BJ (cell line): ENCODE data around the gene CHI3L2. TPM values are rescaled to one million over a fixed set of nuclear protein-coding genes. Genes with fewer than 3 reads are reported as not detected.

Experiments used
- CTCF ChIA-PET: fragments of 350-600 bp; formaldehyde crosslinking; extraction: SDS; loops from one replicate; lab custom pipeline; 2021; ENCODE audit warnings: antibody characterized with exemption, inconsistent platforms; lab: Yijun Ruan, JAX
- POLR2A ChIA-PET: fragments of 300-600 bp; sonication (Branson Sonifier 250); formaldehyde crosslinking; extraction: SDS; loops from one replicate; lab custom pipeline; 2021; ENCODE audit warnings: antibody characterized with exemption; lab: Charles Lee
- DNase-seq: peaks from one replicate; pipeline ENCODE4 v3.0.0-alpha.2; 2011; ENCODE audit warnings: low read depth
- H3K27me3 ChIP-seq: 2 replicates; pipeline ENCODE4 v1.6.0; 2011; ENCODE audit warnings: low read length; ENCODE audit not compliant: control insufficient read depth, insufficient read depth
- H3K36me3 ChIP-seq: 2 replicates; pipeline ENCODE4 v1.5.1; 2011; ENCODE audit warnings: low read length; ENCODE audit not compliant: control insufficient read depth, insufficient read depth
- H3K4me3 ChIP-seq: 2 replicates; pipeline ENCODE4 v1.5.1; 2011; ENCODE audit warnings: low read depth, mild to moderate bottlenecking, control low read depth, low read length
- CTCF ChIP-seq: IDR thresholded peaks from 2 replicates; pipeline ENCODE4 v1.5.1; 2011; ENCODE audit warnings: low read depth, mild to moderate bottlenecking, control low read depth, inconsistent platforms, low read length, moderate library complexity; ENCODE audit not compliant: insufficient read depth
- polyA plus RNA-seq: library from polyadenylated mRNA; depleted of rRNA; stranded (reverse); fragments of >200 nt; gene quantifications from 2 replicates; pipeline ENCODE4 v1.2.3, GENCODE V29; 2011

The CHI3L2 gene
- polyA plus RNA-seq, 1 experiment = 0.05 TPM

- DNase-seq = no peak
- no peak for TF ChIP-seq CTCF
- ChIA-PET CTCF (no interaction called here), POLR2A (no interaction called here)
- H3K4me3 ChIP-seq = no peak overlapping the region
- H3K27me3 ChIP-seq = peaks cover 1% of the 10 kb centered on the region
- H3K36me3 ChIP-seq = no peaks in the 10 kb centered on the region
Measured at GRCh38 chr1:111236806-111237205, 9.3 kb downstream of the CHI3L2 start.

GRCh38 chr1:111238056-111238795 is 10.7 kb downstream of the CHI3L2 start:
- no peaks in the 10 kb centered on the region for H3K36me3 ChIP-seq
- ChIA-PET POLR2A (no interaction called here), CTCF (interaction anchor here (1.6 kb wide), 1 partner anchor 16 kb away, joined by 4 read pairs; no protein-coding TSS in a partner anchor)
- no peak for DNase-seq
- H3K27me3 ChIP-seq = peaks cover 1% of the 10 kb centered on the region
- H3K4me3 ChIP-seq = no peak overlapping the region
- TF ChIP-seq CTCF = no peak

GRCh38 chr1:111241797-111242196 is 14.3 kb downstream of the CHI3L2 start:
- CTCF ChIA-PET = no interaction called here
- H3K4me3 ChIP-seq = no peak overlapping the region
- H3K27me3 ChIP-seq = peaks cover 1% of the 10 kb centered on the region; the same call in 1 of the 2 replicates
- POLR2A ChIA-PET = no interaction called here
- H3K36me3 ChIP-seq = no peaks in the 10 kb centered on the region
- no peak for DNase-seq
- no peak for TF ChIP-seq CTCF

- Histone ChIP-seq H3K36me3 (no peaks in the 10 kb centered on the region), H3K27me3 (no peaks in the 10 kb centered on the region; the same call in 1 of the 2 replicates), H3K4me3 (no peak overlapping the region)
- no peak for DNase-seq
- POLR2A ChIA-PET = no interaction called here
- CTCF ChIA-PET = no interaction called here
- no peak for TF ChIP-seq CTCF
Measured at GRCh38 chr1:111242805-111243523, 15.5 kb downstream of the CHI3L2 start.

- Histone ChIP-seq H3K36me3 (no peaks in the 10 kb centered on the region), H3K27me3 (peaks cover 8% of the 10 kb centered on the region), H3K4me3 (no peak overlapping the region)
- no peak for DNase-seq
- CTCF ChIA-PET = interaction anchor here (0.8 kb wide), 1 partner anchor 217 kb away, joined by 3 read pairs; no protein-coding TSS in a partner anchor
- POLR2A ChIA-PET = no interaction called here
- TF ChIP-seq CTCF = no peak
Measured at GRCh38 chr1:111247125-111247838, 19.8 kb downstream of the CHI3L2 start.
